Measurements from ENCODE around the gene P2RX3. TPM values are rescaled to one million over a fixed set of nuclear protein-coding genes. Genes with fewer than 3 reads are reported as not detected.

Gene P2RX3
- total RNA-seq (2013; cell fraction: nucleolus; rRNA removed): not detected in 2 replicates
- not detected in 2 replicates for total RNA-seq (2014; rRNA removed)
- total RNA-seq (2014; rRNA removed; fragmentation: Illumina TruSeq; extraction: Trizol): not detected in 2 replicates
- total RNA-seq (2021): not detected in 2 replicates
- polyA plus RNA-seq (2011; ENCODE audit: low read depth): not detected
- 0.05 TPM in 1 of 2 replicates, not detected in the other for polyA plus RNA-seq (2011; rRNA removed)
- polyA plus RNA-seq (2011; cell fraction: cytosol; rRNA removed): 0.03 TPM in 2 replicates
- polyA plus RNA-seq (2011; cell fraction: nucleus; rRNA removed): 0.07 TPM in 1 of 2 replicates, not detected in the other
- not detected in 2 replicates for polyA plus RNA-seq (2012)
- polyA plus RNA-seq (2014; fragmentation: Illumina TruSeq; extraction: Trizol): not detected in 2 replicates
- not detected for polyA plus RNA-seq (2014; fragmentation: Nextera tagmentation; extraction: Ambion mirVana)
- 0.12 TPM in 1 of 2 replicates, not detected in the other for polyA plus RNA-seq (2014; rRNA removed)
- polyA plus RNA-seq (2016; fragmentation: Nextera tagmentation; extraction: Ambion mirVana): not detected
- polyA minus RNA-seq (2011; rRNA and poly(A)+ RNA removed): not detected in 2 replicates
- not detected in 2 replicates for polyA minus RNA-seq (2011; cell fraction: cytosol; rRNA and poly(A)+ RNA removed)
- polyA minus RNA-seq (2011; cell fraction: nucleus; rRNA and poly(A)+ RNA removed): not detected in 2 replicates
- percentile 7 among the genes with signal in this experiment for Bru-seq, nascent RNA
- BruChase-seq, experiment 1, labeled RNA remaining after a 6-hour chase: percentile 2 among the genes with signal in this experiment
- not detected for BruChase-seq, experiment 2, labeled RNA remaining after a 2-hour chase
- long read RNA-seq, experiment 1: 0 reads
- long read RNA-seq, experiment 2: 0 reads

DNA sequence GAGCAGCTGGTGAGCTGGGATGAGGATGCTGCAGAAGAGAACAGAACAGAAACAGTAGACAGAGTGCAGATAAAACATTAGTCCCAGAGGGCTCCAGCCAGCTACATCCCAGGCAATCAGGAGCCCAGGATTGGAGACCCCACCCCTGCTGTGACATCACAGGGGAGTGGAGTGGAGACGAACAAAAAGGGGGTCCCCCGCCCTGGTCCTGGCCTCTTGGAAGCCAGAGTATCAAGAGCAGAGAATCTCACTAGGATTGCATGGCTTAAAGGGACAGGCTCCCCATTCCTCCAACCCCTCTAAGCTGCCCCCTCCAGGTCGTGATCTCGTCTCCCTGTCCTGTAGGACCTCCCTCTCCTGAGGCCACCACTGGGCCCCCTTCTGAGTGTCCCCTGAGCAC is at the start of gene P2RX3:
P2RX3 (plus strand) TSS at position 211 of the 400 bp plus-strand sequence. CDS start 199 bp downstream, outside the sequence.
- ChIA-PET CTCF (interaction anchor here (1.3 to 2.8 kb wide), 4 partner anchors 9 to 156 kb away, joined by 3 to 15 read pairs (median 6); partner anchors contain the start of gene TNKS1BP1), POLR2A (no interaction called here), RAD21 (ENCODE audit: unreplicated experiment) (no interaction called here), SMC1A (ENCODE audit: uncharacterized antibody, unreplicated experiment) (no interaction called here)
- ATAC-seq: no peak
- FAIRE-seq: no peak
- 25% methylated on average over 4 of the region's 4 CpGs for WGBS (ENCODE audit: insufficient coverage, insufficient replicate concordance, low lambda C conversion rate, missing lambda C conversion rate)
- Histone ChIP-seq H3K27me3 (replicated peaks in 1 of 2; ENCODE audit: control insufficient read depth in 2 of 2, insufficient read depth in 2 of 2, low read length in 1 of 2) (no peaks in the 10 kb centered on the region; a peak in 1 of 4 replicates), H3K4me2 (ENCODE audit: control insufficient read depth, insufficient read depth) (no peak within 1 kb of the TSS), H3K27ac (ENCODE audit: control insufficient read depth, insufficient read depth) (no peak within 1 kb of the TSS), H2AFZ (ENCODE audit: control insufficient read depth, low read depth, low read length) (no peak within 1 kb of the TSS), H3K79me2 (ENCODE audit: control insufficient read depth, insufficient read depth, low read length) (peaks cover 29% of the 10 kb centered on the region), H3K9me3 (replicated peaks; ENCODE audit: control insufficient read depth, insufficient read depth, low read length) (no peaks in the 10 kb centered on the region), H4K20me1 (ENCODE audit: control insufficient read depth, insufficient read depth) (no peaks in the 10 kb centered on the region), H3K4me1 (ENCODE audit: control insufficient read depth, insufficient read depth, low read length) (peaks cover 10% of the 10 kb centered on the region), H3K36me3 (ENCODE audit: control insufficient read depth in 2 of 2, insufficient read depth in 2 of 2, low read length in 1 of 2) (peaks cover 0 to 8% of the 10 kb centered on the region in 2 experiments; a peak in 2 of 4 replicates), H3K4me3 (no peak within 1 kb of the TSS), H3K9ac (ENCODE audit: control insufficient read depth, insufficient read depth, low read length) (no peak within 1 kb of the TSS)
- no TSS peak for BruUV-seq (replicated peaks)
- intact Hi-C loops (cut with micrococcal nuclease; ENCODE audit: unreplicated experiment): no loop called here
- no peak for DNase-seq (ENCODE audit: low read depth, low spot score)
- TF ChIP-seq IKZF1 (conservative IDR thresholded peaks at IDR 0.05) (no peak), RUNX3 (IDR thresholded peaks at IDR 0.05; ENCODE audit: low read length) (no peak), BRCA1 (IDR thresholded peaks at IDR 0.05; ENCODE audit: low read depth, low read length) (no peak), RAD51 (IDR thresholded peaks at IDR 0.05) (no peak), SUPT20H (IDR thresholded peaks at IDR 0.05; ENCODE audit: borderline replicate concordance, control insufficient read depth, low read depth, low read length) (no peak)
- TF ChIP-seq, protein P1, sequence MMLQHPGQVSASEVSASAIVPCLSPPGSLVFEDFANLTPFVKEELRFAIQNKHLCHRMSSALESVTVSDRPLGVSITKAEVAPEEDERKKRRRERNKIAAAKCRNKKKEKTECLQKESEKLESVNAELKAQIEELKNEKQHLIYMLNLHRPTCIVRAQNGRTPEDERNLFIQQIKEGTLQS (IDR thresholded peaks at IDR 0.05; ENCODE audit: borderline replicate concordance, extremely low read depth, low read depth, low read length): no peak
- in situ Hi-C loops (cut with MboI): loop anchor here (25.0 kb wide), 2 partner anchors 1174 to 1249 kb away; partner anchors contain the start of genes LPXN, OR5B21 and ZFP91
